Neuronal stem cell (in vitro differentiated cells): ENCODE measurements around the gene IFNA21.

Experiments
- DNase-seq: peaks from one replicate; pipeline ENCODE4 v3.0.0-alpha.2; 2013; ENCODE audit warnings: low spot score
- H2AFZ ChIP-seq: one replicate; pipeline ENCODE4 v1.6.1; 2013; ENCODE audit warnings: mild to moderate bottlenecking, low read length, inconsistent platforms
- H2AK5ac ChIP-seq: 2 replicates; pipeline ENCODE4 v1.6.1; 2013; ENCODE audit warnings: low read depth, mild to moderate bottlenecking, inconsistent platforms, low read length, moderate library complexity, mixed read lengths
- H2BK120ac ChIP-seq: 2 replicates; pipeline ENCODE4 v1.6.1; 2013; ENCODE audit warnings: low read depth, mild to moderate bottlenecking, inconsistent platforms, low read length, moderate library complexity, mixed read lengths
- H2BK12ac ChIP-seq: one replicate; pipeline ENCODE4 v1.6.1; 2013; ENCODE audit warnings: low read length, inconsistent platforms
- H2BK15ac ChIP-seq: 2 replicates; pipeline ENCODE4 v1.6.1; 2013; ENCODE audit warnings: mild to moderate bottlenecking, low read length, inconsistent platforms, mixed read lengths
- H2BK5ac ChIP-seq: one replicate; pipeline ENCODE4 v1.6.1; 2013; ENCODE audit warnings: inconsistent platforms, mild to moderate bottlenecking, low read length, moderate library complexity
- H3K14ac ChIP-seq: one replicate; pipeline ENCODE4 v1.6.1; 2013; ENCODE audit warnings: low read length, inconsistent platforms
- H3K18ac ChIP-seq: 2 replicates; pipeline ENCODE4 v1.6.1; 2013; ENCODE audit warnings: low read length, inconsistent platforms
- H3K23ac ChIP-seq: 2 replicates; pipeline ENCODE4 v1.6.1; 2013; ENCODE audit warnings: low read depth, mild to moderate bottlenecking, mixed read lengths, low read length, inconsistent platforms; ENCODE audit not compliant: poor library complexity
- H3K27ac ChIP-seq: replicated peaks from 3 replicates; pipeline ENCODE4 v1.5.1; 2013; ENCODE audit warnings: low read length, inconsistent platforms
- H3K27me3 ChIP-seq, 3 experiments: 2 replicates each; pipeline ENCODE4 v1.6.1; 2013; ENCODE audit warnings: low read length in 3 of 3, mild to moderate bottlenecking in 2 of 3, inconsistent platforms in 1 of 3, low read depth in 1 of 3, mixed read lengths in 1 of 3, moderate library complexity in 1 of 3; ENCODE audit not compliant: control insufficient read depth in 3 of 3, insufficient read depth in 3 of 3
- H3K36me3 ChIP-seq, 2 donors: replicated peaks in 1 of 2; 2 replicates each; pipeline ENCODE4 v1.6.1; 2013; ENCODE audit warnings: low read length in 2 of 2; ENCODE audit not compliant: control insufficient read depth in 2 of 2, insufficient read depth in 2 of 2
- H3K4ac ChIP-seq: 2 replicates; pipeline ENCODE4 v1.6.1; 2013; ENCODE audit warnings: inconsistent platforms, mild to moderate bottlenecking, low read length, moderate library complexity
- H3K4me1 ChIP-seq, 2 donors: 1 replicate in 1 of 2; 2 replicates in 1 of 2; pipeline ENCODE4 v1.6.1; 2013; ENCODE audit warnings: low read length in 2 of 2, low read depth in 1 of 2; ENCODE audit not compliant: control insufficient read depth in 2 of 2, insufficient read depth in 1 of 2
- H3K4me2 ChIP-seq: one replicate; pipeline ENCODE4 v1.6.1; 2013; ENCODE audit warnings: mild to moderate bottlenecking, low read length, inconsistent platforms; ENCODE audit not compliant: insufficient read depth, poor library complexity, severe bottlenecking
- H3K4me3 ChIP-seq, 2 donors: 2 replicates each; pipeline ENCODE4 v1.5.1; 2013; ENCODE audit warnings: low read length in 2 of 2, mild to moderate bottlenecking in 2 of 2, inconsistent platforms in 1 of 2, moderate library complexity in 1 of 2
- H3K79me1 ChIP-seq: one replicate; pipeline ENCODE4 v1.6.1; 2013; ENCODE audit warnings: low read depth, mild to moderate bottlenecking, inconsistent platforms, low read length, moderate library complexity
- H3K9ac ChIP-seq: one replicate; pipeline ENCODE4 v1.6.1; 2013; ENCODE audit warnings: mild to moderate bottlenecking, low read depth, low read length, inconsistent platforms; ENCODE audit not compliant: poor library complexity
- H3K9me3 ChIP-seq, 2 donors: replicated peaks in 1 of 2; 2 replicates each; pipeline versions ENCODE3 to v1.6.1; 2013; ENCODE audit warnings: low read length in 2 of 2, mild to moderate bottlenecking in 2 of 2, inconsistent platforms in 1 of 2, low read depth in 1 of 2, mixed read lengths in 1 of 2, moderate library complexity in 1 of 2; ENCODE audit not compliant: control insufficient read depth in 2 of 2, insufficient read depth in 1 of 2
- H4K8ac ChIP-seq: one replicate; pipeline ENCODE4 v1.6.1; 2013; ENCODE audit warnings: low read depth, mild to moderate bottlenecking, inconsistent platforms, low read length, moderate library complexity
- H4K91ac ChIP-seq: one replicate; pipeline ENCODE4 v1.6.1; 2013; ENCODE audit warnings: low read length, low read depth, mild to moderate bottlenecking, inconsistent platforms; ENCODE audit not compliant: poor library complexity
- WGBS, 2 donors: extraction: QIAGEN DNeasy Blood & Tissue Kit; methylation state at CpG; one replicate each; pipeline ENCODE4 v1.1.7; 2013; ENCODE audit warnings: missing lambda C conversion rate in 2 of 2, mixed read lengths in 1 of 2; ENCODE audit not compliant: insufficient read length in 2 of 2, insufficient replicate concordance in 1 of 2; ENCODE audit errors: extremely low coverage in 2 of 2; 5-methylcytosine and 5-hydroxymethylcytosine counted together

Gene IFNA21

GRCh38 chr9:21155501-21155900 is 11.0 kb downstream of the IFNA21 start:
- Histone ChIP-seq H2BK15ac (no peak overlapping the region), H3K23ac (no peak overlapping the region), H2BK12ac (no peak overlapping the region), H3K36me3 (no peaks in the 10 kb centered on the region), H3K4me2 (no peak overlapping the region), H3K4me1 (no peaks in the 10 kb centered on the region), H3K4me3 (no peak overlapping the region), H2AFZ (no peak overlapping the region), H2BK5ac (no peak overlapping the region), H3K9me3 (no peaks in the 10 kb centered on the region), H4K91ac (no peak overlapping the region), H3K79me1 (no peaks in the 10 kb centered on the region), H3K14ac (no peak overlapping the region), H2BK120ac (no peak overlapping the region), H2AK5ac (no peak overlapping the region), H3K27me3 (no peaks in the 10 kb centered on the region), H4K8ac (no peak overlapping the region), H3K27ac (no peak overlapping the region), H3K9ac (no peak overlapping the region), H3K18ac (no peak overlapping the region), H3K4ac (no peak overlapping the region)
- no CpG with 5 or more reads among the region's 2 CpGs for WGBS, 2 donors
- no peak for DNase-seq

GRCh38 chr9:21154018-21154608 is 12.3 kb downstream of the IFNA21 start:
- no peak overlapping the region for H2BK5ac ChIP-seq
- H2AK5ac ChIP-seq, result no peak overlapping the region
- no peak overlapping the region for H4K8ac ChIP-seq
- no peak overlapping the region for H3K4ac ChIP-seq
- no peaks in the 10 kb centered on the region for H3K27me3 ChIP-seq
- H3K79me1 ChIP-seq, result no peaks in the 10 kb centered on the region
- peak overlapping the region; percentile 89 for H2AFZ ChIP-seq
- H3K4me2 ChIP-seq, result no peak overlapping the region
- H2BK12ac ChIP-seq, result no peak overlapping the region
- no peaks in the 10 kb centered on the region for H3K36me3 ChIP-seq
- H4K91ac ChIP-seq, result no peak overlapping the region
- H3K4me3 ChIP-seq, result no peak overlapping the region
- H3K4me1 ChIP-seq, result no peaks in the 10 kb centered on the region
- no peak overlapping the region for H2BK120ac ChIP-seq
- no peak overlapping the region for H3K23ac ChIP-seq
- no peak overlapping the region for H3K9ac ChIP-seq
- DNase-seq, result peak; percentile 12
- no peak overlapping the region for H3K18ac ChIP-seq
- WGBS, 2 donors, result no CpG with 5 or more reads among the region's 3 CpGs
- H3K14ac ChIP-seq, result no peak overlapping the region
- H3K9me3 ChIP-seq, result no peaks in the 10 kb centered on the region
- H3K27ac ChIP-seq, result no peak overlapping the region
- H2BK15ac ChIP-seq, result no peak overlapping the region

GRCh38 chr9:21153336-21154017 is 13.0 kb downstream of the IFNA21 start:
- Histone ChIP-seq H4K8ac (no peak overlapping the region), H2AK5ac (no peak overlapping the region), H3K23ac (no peak overlapping the region), H2BK12ac (no peak overlapping the region), H3K14ac (no peak overlapping the region), H2BK15ac (no peak overlapping the region), H4K91ac (no peak overlapping the region), H3K18ac (no peak overlapping the region), H3K36me3 (no peaks in the 10 kb centered on the region), H2BK120ac (no peak overlapping the region), H3K4me1 (no peaks in the 10 kb centered on the region), H3K9me3 (no peaks in the 10 kb centered on the region), H3K4ac (no peak overlapping the region), H2AFZ (peak overlapping the region; percentile 89), H3K79me1 (no peaks in the 10 kb centered on the region), H3K27me3 (no peaks in the 10 kb centered on the region), H3K4me3 (no peak overlapping the region), H3K4me2 (no peak overlapping the region), H2BK5ac (no peak overlapping the region), H3K27ac (no peak overlapping the region), H3K9ac (no peak overlapping the region)
- DNase-seq, result peak; percentile 0
- whole genome bisulfite sequencing, 2 donors, result no CpG with 5 or more reads among the region's 3 CpGs

- Histone ChIP-seq H4K8ac (no peak overlapping the region), H3K27me3 (no peaks in the 10 kb centered on the region), H3K36me3 (no peaks in the 10 kb centered on the region), H2BK15ac (no peak overlapping the region), H3K4me2 (no peak overlapping the region), H2BK120ac (no peak overlapping the region), H3K4me1 (no peaks in the 10 kb centered on the region), H3K4ac (no peak overlapping the region), H3K14ac (no peak overlapping the region), H3K9me3 (no peaks in the 10 kb centered on the region), H4K91ac (no peak overlapping the region), H2BK5ac (no peak overlapping the region), H2AK5ac (no peak overlapping the region), H3K18ac (no peak overlapping the region), H3K27ac (no peak overlapping the region), H3K4me3 (no peak overlapping the region), H3K9ac (no peak overlapping the region), H3K23ac (no peak overlapping the region), H3K79me1 (no peaks in the 10 kb centered on the region), H2AFZ (no peak overlapping the region), H2BK12ac (no peak overlapping the region)
- no CpG with 5 or more reads among the region's 1 CpG for whole genome bisulfite sequencing, 2 donors
- no peak for DNase-seq
Measured at GRCh38 chr9:21144603-21145002, 21.9 kb downstream of the IFNA21 start.
